ENCODE data around the gene IL17RB.

DNA sequence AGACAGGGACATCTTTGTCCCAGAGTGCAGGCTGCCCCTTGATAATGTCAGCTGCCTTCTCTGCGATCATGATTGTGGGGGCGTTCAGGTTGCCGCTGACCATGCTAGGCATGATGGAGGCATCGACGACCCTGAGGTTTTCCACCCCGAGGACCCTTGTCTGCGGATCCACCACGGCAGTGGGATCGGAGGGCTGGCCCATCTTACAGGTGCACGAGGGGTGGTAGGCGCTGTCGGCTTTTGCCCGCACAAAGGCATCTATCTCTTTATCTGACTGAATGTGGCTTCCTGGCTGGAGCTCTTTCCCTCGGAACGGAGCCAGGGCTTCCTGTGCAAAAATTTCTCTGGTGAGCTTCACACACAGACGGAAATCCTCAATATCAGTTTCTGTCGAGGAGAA, 28.6 kb upstream of the IL17RB start:
- TF ChIP-seq EZH2 (IDR thresholded peaks at IDR 0.05; ENCODE audit: insufficient read depth, poor library complexity, severe bottlenecking) (no peak), EZH2phosphoT487 (IDR thresholded peaks at IDR 0.05; ENCODE audit: insufficient read depth, low read depth) (no peak)

Measured in GM23248 (cell line).